Coronary artery (tissue), 2 donors: ENCODE data around the gene CACNB1.

Source experiments
- DNase-seq: peaks from one replicate; pipeline ENCODE4 v3.0.0-alpha.2; 2017; ENCODE audit warnings: low spot score
- H3K27ac ChIP-seq, 2 donors: fragments of 200-600 bp; sonication (generic); one replicate each; pipeline ENCODE4 v1.5.1; 2016 to 2019
- H3K4me3 ChIP-seq: fragments of 200-600 bp; sonication (generic); 2 replicates; pipeline ENCODE4 v1.5.1; 2016; ENCODE audit warnings: mild to moderate bottlenecking, moderate library complexity
- TF ChIP-seq, protein P1 (sequence below): fragments of 200-600 bp; sonication (generic); IDR thresholded peaks from one replicate; pipeline ENCODE4 v1.5.1; 2019; ENCODE audit warnings: antibody characterized with exemption

Gene CACNB1

DNA sequence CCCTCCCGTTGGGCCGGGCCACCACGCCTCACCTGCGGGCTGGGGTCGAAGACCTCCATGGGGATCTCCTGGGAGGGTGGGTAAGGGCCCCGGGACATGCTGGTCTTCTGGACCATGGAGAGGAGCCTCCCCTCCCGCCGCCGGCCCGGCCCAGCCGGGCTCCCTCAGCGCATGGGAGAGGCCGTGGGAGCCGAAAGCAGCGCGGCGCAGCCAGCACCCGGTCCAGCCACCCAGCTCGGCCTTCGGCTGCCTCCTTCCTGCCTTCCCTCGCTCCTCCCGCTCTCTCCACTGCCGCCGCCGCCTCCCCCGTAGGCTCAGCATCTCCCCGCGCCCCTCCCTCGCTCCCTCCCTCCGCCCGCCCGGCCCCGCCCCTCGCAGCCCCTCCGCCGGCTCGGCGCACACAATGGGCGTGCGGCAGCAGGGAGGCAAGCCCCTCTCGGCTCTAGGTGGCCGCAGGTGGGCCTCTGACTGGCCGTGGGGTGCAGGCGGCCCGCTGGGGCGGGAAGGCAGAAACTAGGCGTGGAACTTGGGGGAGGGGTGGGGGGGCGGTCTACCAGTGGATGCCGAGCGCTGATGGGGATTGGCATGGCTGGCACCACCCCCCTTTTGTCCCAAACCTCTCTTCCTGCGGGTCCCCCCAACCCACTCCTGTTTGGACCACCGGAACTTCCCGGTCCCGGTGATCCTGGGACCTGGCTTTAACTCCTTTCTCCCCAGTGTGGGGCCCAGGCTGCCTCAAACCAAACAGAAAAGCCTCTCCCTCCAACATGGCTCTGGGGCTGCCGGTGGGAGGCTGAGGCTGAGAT lies at the start of gene CACNB1:
TSS of gene CACNB1 (minus strand) at position 290 of the 806 bp plus-strand sequence. CDS start at position 116, 174 bp downstream.
- TF ChIP-seq, protein P1, sequence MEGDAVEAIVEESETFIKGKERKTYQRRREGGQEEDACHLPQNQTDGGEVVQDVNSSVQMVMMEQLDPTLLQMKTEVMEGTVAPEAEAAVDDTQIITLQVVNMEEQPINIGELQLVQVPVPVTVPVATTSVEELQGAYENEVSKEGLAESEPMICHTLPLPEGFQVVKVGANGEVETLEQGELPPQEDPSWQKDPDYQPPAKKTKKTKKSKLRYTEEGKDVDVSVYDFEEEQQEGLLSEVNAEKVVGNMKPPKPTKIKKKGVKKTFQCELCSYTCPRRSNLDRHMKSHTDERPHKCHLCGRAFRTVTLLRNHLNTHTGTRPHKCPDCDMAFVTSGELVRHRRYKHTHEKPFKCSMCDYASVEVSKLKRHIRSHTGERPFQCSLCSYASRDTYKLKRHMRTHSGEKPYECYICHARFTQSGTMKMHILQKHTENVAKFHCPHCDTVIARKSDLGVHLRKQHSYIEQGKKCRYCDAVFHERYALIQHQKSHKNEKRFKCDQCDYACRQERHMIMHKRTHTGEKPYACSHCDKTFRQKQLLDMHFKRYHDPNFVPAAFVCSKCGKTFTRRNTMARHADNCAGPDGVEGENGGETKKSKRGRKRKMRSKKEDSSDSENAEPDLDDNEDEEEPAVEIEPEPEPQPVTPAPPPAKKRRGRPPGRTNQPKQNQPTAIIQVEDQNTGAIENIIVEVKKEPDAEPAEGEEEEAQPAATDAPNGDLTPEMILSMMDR, result no peak
- no peak for DNase-seq
- Histone ChIP-seq H3K27ac (peak within 1 kb of the TSS; percentile 92 to 99), H3K4me3 (peak within 1 kb of the TSS; percentile 97)

DNA sequence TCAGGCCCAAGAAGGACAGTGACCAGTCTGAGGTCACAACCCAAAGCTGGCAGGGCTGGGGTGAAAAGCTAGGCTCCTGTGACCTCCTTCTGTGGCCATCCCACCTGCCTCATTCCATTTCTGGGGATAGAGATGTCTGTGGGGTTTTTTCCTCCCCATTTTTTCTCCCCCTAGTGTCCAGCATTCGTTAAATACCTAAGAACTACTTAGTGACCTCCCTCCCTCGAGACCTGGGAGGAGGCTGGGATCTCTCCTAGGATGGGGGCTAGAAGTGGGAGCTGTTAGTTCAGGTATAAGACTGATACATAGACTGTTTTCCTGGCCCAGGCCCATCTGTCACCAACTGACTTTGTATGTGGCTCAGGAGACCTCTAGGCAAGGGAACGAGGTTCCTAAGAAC lies 48.8 kb upstream of the CACNB1 start:
- H3K27ac ChIP-seq, result no peak overlapping the region
- TF ChIP-seq, protein P1, result no peak
- H3K4me3 ChIP-seq, result no peak overlapping the region
- no peak for DNase-seq

DNA sequence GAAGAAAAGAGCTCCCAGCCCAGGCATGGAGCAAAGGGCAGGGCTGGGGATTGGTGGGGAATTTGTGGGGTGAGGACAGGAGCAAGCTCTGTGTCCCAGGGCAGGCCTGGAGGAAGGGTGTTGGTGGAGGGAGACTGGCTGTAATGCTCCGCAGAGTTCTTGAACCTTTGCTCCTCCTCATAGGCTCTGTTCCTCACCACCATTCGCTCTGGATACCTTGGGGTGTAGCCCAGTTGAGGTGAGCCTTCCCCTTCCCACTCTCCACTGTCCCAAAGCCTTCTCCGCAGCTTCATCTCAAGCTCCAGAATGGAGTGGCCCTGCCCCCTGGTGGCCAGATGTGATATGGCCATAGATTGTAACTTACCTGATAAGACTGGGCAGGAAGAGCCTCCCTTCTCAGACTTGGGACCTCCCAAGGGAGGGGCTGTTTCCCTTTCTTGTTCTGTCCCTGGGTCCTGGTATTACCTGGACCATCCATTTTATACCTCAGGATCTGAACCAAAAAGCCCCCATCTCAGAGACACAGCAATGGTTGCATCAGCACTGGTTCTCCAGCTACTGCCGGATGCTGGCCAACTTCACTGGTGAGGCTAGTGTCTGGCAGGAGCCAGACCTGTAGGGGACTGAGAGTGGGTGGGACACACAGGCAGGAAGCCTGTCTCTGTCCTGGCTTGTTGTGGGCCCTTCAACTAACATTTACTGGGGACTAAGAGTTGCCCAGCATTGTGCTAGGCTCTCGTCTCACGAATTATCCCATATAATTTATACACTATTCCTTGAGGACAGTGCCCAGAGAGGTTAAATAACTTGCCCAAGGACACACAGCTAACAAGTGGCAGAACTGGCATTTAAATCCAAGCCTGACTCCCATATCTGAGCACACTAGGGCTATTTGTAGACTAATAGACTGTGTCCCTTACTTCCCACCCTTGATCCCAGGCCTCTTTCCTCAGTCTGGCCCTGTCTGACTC lies 47.4 kb upstream of the CACNB1 start:
- no peak for DNase-seq
- TF ChIP-seq, protein P1, result peak; percentile 95
- H3K4me3 ChIP-seq, result no peak overlapping the region
- no peak overlapping the region for H3K27ac ChIP-seq

DNA sequence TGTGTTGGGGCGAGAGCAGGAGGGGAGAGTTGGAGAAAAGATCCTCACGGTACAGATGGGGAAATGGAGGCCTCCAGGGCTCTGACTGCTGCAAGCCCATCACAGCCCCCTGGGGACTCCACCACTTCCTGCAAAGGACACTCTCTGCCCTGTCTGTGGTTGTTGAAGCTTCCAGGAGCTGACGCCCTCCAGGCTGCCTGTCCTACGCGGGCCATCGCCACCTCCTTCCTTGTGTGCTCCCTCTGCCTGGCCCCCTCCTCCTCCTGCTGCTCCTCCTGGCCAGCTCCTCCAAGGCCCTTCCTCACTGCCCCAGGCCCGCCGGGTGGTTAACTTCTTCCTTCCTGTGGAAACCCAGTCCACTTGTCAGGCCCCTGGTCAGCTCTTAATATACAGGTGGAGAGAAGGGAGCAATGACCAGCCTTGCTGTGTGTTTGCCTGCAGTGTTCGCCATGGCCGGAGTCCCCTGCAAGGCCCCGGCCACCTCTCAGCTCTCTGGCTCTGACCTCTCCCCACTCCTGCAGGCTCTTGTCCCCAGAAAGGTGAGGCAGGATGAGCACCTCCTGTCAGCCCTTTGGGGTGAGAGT lies 46.6 kb upstream of the CACNB1 start:
- TF ChIP-seq, protein P1, result no peak
- no peak for DNase-seq
- Histone ChIP-seq H3K4me3 (no peak overlapping the region), H3K27ac (no peak overlapping the region)

DNA sequence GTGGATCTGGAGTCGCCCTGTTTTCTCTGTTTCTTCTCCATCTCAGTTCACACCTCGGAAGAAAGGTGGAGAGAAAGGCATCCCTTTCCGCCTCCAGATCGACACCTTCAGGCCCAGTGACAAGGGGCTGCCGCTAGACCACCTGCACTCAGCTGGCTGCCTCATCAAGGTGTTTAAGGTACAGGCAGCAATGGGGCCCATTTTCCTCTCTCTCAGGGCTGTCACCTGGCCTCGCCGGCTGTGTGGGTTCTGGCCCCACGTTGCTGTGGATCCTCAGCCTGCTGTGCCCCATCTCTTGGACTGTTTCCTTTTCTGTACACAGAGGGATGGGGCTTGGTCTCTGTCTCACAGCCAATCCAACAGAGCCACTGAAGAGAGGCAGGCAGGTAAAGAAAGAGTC lies 45.7 kb upstream of the CACNB1 start:
- no peak overlapping the region for H3K27ac ChIP-seq
- no peak for DNase-seq
- H3K4me3 ChIP-seq, result no peak overlapping the region
- TF ChIP-seq, protein P1, result no peak

DNA sequence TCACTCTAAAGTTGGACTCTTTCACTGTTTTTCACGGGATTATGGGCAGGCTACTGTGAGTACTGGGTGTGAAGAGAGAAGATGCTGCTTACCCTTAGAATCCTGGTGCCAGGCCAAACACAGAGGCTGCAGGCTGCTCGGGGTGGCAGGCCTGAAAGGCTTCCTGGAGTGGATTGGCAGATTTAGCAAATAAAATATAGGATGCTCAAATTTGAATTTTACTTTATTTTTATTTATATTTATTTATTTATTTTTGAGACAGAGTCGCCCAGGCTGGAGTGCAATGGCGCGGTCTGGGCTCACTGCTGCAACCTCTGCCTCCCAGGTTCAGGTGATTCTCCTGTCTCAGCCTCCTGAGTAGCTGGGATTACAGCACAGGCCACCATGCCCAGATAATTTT lies 43.2 kb upstream of the CACNB1 start:
- TF ChIP-seq, protein P1, result no peak
- H3K4me3 ChIP-seq, result no peak overlapping the region
- peak; percentile 36 for DNase-seq
- H3K27ac ChIP-seq, result no peak overlapping the region
